Fibroblast of lung (primary cell): Measurements from ENCODE around the gene PKP1. TPM values are rescaled to one million over a fixed set of nuclear protein-coding genes. Genes with fewer than 3 reads are reported as not detected.

Source experiments
- DNase-seq, 2 donors: peaks; one replicate each; pipeline versions ENCODE4 v3.0.0 to v3.0.0-alpha.2; 2010; ENCODE audit warnings: low read depth in 2 of 2
- H2AFZ ChIP-seq: 2 replicates; pipeline ENCODE4 v1.5.1; 2012; ENCODE audit warnings: low read length, control low read depth, inconsistent platforms
- H3K27ac ChIP-seq: 2 replicates; pipeline ENCODE4 v1.5.1; 2011; ENCODE audit warnings: low read length, control low read depth; ENCODE audit not compliant: insufficient read depth
- H3K27me3 ChIP-seq: 2 replicates; pipeline ENCODE4 v1.5.1; 2011; ENCODE audit warnings: mild to moderate bottlenecking, low read length; ENCODE audit not compliant: control insufficient read depth, insufficient read depth
- H3K36me3 ChIP-seq: 2 replicates; pipeline ENCODE4 v1.5.1; 2011; ENCODE audit warnings: low read length; ENCODE audit not compliant: control insufficient read depth, insufficient read depth
- H3K4me1 ChIP-seq: 2 replicates; pipeline ENCODE4 v1.5.1; 2011; ENCODE audit warnings: low read length; ENCODE audit not compliant: control insufficient read depth, insufficient read depth; ENCODE audit errors: extremely low read depth
- H3K4me2 ChIP-seq: 2 replicates; pipeline ENCODE4 v1.5.1; 2011; ENCODE audit warnings: low read length, control low read depth; ENCODE audit not compliant: insufficient read depth; ENCODE audit errors: extremely low read depth
- H3K4me3 ChIP-seq, 4 experiments: fragments of 200-600 bp in 1 of 4; sonication (generic) in 1 of 4; replicated peaks in 1 of 4; 2 replicates each; pipeline ENCODE4 v1.5.1; 2011 to 2016; ENCODE audit warnings: low read length in 4 of 4, low read depth in 3 of 4, mild to moderate bottlenecking in 3 of 4, control low read depth in 2 of 4, inconsistent platforms in 1 of 4, mixed read lengths in 1 of 4; ENCODE audit not compliant: insufficient read depth in 1 of 4; ENCODE audit errors: control extremely low read depth in 1 of 4
- H3K79me2 ChIP-seq: 2 replicates; pipeline ENCODE4 v1.5.1; 2012; ENCODE audit warnings: mild to moderate bottlenecking, low read length, inconsistent platforms; ENCODE audit not compliant: control insufficient read depth, insufficient read depth
- H3K9ac ChIP-seq: 2 replicates; pipeline ENCODE4 v1.5.1; 2011; ENCODE audit warnings: mild to moderate bottlenecking, low read length, control low read depth; ENCODE audit not compliant: insufficient read depth
- H3K9me3 ChIP-seq: 2 replicates; pipeline ENCODE4 v1.5.1; 2012; ENCODE audit warnings: low read depth, low read length; ENCODE audit not compliant: control insufficient read depth, insufficient read depth
- H4K20me1 ChIP-seq: 2 replicates; pipeline ENCODE4 v1.5.1; 2011; ENCODE audit warnings: low read length; ENCODE audit not compliant: control insufficient read depth, insufficient read depth; ENCODE audit errors: extremely low read depth
- EZH2 ChIP-seq: IDR thresholded peaks from 2 replicates; pipeline ENCODE4 v1.5.1; 2012; ENCODE audit warnings: low read length, control low read depth, mild to moderate bottlenecking; ENCODE audit errors: missing control alignments
- polyA plus RNA-seq, 2 donors: library from polyadenylated mRNA; depleted of rRNA in 1 of 2; stranded (reverse) in 1 of 2; unstranded in 1 of 2; fragments of >200 nt; gene quantifications; 2 replicates each; pipeline ENCODE4 v1.2.1, GENCODE V29; 2011 to 2012; ENCODE audit warnings: missing spikeins in 1 of 2
- total RNA-seq: library from RNA; depleted of rRNA; stranded (reverse); fragments of >200 nt; gene quantifications from 2 replicates; pipeline ENCODE4 v1.2.1, GENCODE V29; 2014
- TF ChIP-seq, protein P1 (sequence below), 2 donors: IDR thresholded peaks in 1 of 2; conservative IDR thresholded peaks in 1 of 2; 1 replicate in 1 of 2; 2 replicates in 1 of 2; pipeline ENCODE4 v1.5.1; 2011 to 2012; ENCODE audit warnings: low read length in 2 of 2, control low read depth in 1 of 2, inconsistent platforms in 1 of 2, low read depth in 1 of 2, mild to moderate bottlenecking in 1 of 2

Gene PKP1
- total and polyA plus RNA-seq, 2 donors (not counting 1 experiment from before 2014, with no cell fraction given) = under 0.01 to 0.08 TPM

DNA sequence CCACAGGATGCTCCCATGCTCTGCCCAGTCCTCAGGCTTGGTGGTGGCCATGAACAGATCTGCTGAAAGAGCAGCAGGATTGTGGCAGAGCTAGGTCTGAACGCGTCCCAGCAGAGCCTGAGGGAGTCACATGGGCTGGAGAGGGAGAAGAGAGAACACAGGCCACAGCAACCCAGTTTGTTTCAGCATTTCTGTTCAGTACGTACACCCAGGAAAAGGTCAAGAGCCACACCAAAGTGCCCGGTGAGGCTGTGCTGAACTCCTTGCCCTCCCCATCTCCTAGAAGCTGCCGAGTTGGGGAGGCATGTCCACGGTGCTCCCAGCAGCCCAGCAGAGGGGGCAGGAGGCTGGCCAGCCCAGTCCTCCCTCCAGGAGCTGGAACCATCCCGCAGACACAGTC is 5.5 kb downstream of the PKP1 start:
- no peak overlapping the region for H3K4me2 ChIP-seq
- H3K36me3 ChIP-seq = no peaks in the 10 kb centered on the region
- no peak for DNase-seq
- H3K79me2 ChIP-seq = no peaks in the 10 kb centered on the region
- H3K4me1 ChIP-seq = no peaks in the 10 kb centered on the region
- no peaks in the 10 kb centered on the region for H4K20me1 ChIP-seq
- TF ChIP-seq EZH2 = no peak
- TF ChIP-seq, protein P1, sequence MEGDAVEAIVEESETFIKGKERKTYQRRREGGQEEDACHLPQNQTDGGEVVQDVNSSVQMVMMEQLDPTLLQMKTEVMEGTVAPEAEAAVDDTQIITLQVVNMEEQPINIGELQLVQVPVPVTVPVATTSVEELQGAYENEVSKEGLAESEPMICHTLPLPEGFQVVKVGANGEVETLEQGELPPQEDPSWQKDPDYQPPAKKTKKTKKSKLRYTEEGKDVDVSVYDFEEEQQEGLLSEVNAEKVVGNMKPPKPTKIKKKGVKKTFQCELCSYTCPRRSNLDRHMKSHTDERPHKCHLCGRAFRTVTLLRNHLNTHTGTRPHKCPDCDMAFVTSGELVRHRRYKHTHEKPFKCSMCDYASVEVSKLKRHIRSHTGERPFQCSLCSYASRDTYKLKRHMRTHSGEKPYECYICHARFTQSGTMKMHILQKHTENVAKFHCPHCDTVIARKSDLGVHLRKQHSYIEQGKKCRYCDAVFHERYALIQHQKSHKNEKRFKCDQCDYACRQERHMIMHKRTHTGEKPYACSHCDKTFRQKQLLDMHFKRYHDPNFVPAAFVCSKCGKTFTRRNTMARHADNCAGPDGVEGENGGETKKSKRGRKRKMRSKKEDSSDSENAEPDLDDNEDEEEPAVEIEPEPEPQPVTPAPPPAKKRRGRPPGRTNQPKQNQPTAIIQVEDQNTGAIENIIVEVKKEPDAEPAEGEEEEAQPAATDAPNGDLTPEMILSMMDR (conservative IDR thresholded peaks at IDR 0.05 in 1 of 2, IDR thresholded peaks at IDR 0.05 in 1 of 2; ENCODE audit: low read depth in 1 of 2, low read length in 2 of 2) = no peak
- H2AFZ ChIP-seq = no peak overlapping the region
- H3K9ac ChIP-seq = no peak overlapping the region
- no peaks in the 10 kb centered on the region for H3K9me3 ChIP-seq
- H3K27me3 ChIP-seq = peaks cover 39% of the 10 kb centered on the region
- H3K4me3 ChIP-seq = no peak overlapping the region
- no peak overlapping the region for H3K27ac ChIP-seq

DNA sequence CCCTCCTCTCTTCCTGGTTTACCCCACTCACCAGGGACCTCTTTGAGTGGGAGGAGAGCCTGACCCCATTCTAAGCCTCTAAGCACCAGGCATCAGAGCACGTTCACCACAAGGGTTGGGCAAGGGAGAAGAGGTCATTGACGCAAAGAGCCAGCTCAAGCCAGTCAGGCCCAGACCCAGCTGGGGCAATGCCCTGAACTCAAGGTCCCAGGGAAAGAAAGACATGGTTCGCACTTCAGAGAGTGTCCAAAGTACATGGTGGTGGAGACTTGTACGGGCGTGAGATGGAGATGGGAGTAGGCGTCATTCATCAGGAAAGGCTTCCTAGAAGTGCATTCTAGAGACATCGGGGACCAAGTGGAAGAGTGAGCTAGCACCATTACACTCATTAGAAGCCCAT is 7.2 kb downstream of the PKP1 start:
- no peak overlapping the region for H3K4me3 ChIP-seq
- no peaks in the 10 kb centered on the region for H4K20me1 ChIP-seq
- no peak overlapping the region for H3K4me2 ChIP-seq
- H3K27me3 ChIP-seq = peaks cover 41% of the 10 kb centered on the region
- H3K4me1 ChIP-seq = no peaks in the 10 kb centered on the region
- H3K36me3 ChIP-seq = no peaks in the 10 kb centered on the region
- no peak for TF ChIP-seq EZH2
- TF ChIP-seq, protein P1 (conservative IDR thresholded peaks at IDR 0.05 in 1 of 2, IDR thresholded peaks at IDR 0.05 in 1 of 2; ENCODE audit: low read depth in 1 of 2, low read length in 2 of 2) = no peak
- H3K9me3 ChIP-seq = no peaks in the 10 kb centered on the region
- no peak overlapping the region for H3K27ac ChIP-seq
- H3K9ac ChIP-seq = no peak overlapping the region
- no peak overlapping the region for H2AFZ ChIP-seq
- H3K79me2 ChIP-seq = no peaks in the 10 kb centered on the region
- DNase-seq = no peak

DNA sequence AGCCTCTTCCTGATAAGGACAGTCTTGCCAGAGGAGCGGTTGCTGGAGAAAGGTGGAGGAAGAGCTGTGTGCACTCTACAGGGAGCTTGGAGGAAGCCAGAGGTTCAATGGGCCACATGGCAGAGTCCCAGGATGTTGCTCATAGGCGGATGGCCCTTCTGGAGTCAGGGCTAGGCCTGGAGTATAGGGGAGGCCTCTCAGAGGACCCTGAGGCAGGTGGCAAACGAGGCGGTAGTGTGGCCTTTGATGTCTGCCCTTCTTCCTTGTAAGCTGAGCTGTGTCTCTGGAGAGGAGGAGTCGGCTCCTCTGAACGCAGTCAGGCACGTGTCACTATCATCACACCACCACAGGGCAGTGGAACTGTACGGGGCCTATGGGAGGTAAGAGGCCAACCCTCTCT is 8.6 kb downstream of the PKP1 start:
- Histone ChIP-seq H3K4me1 (peaks cover 3% of the 10 kb centered on the region), H2AFZ (no peak overlapping the region), H3K9ac (no peak overlapping the region), H3K9me3 (no peaks in the 10 kb centered on the region), H3K27me3 (peaks cover 32% of the 10 kb centered on the region), H3K4me3 (no peak overlapping the region), H3K27ac (no peak overlapping the region), H3K36me3 (no peaks in the 10 kb centered on the region), H3K4me2 (no peak overlapping the region), H3K79me2 (no peaks in the 10 kb centered on the region), H4K20me1 (no peaks in the 10 kb centered on the region)
- no peak for TF ChIP-seq EZH2
- TF ChIP-seq, protein P1 (conservative IDR thresholded peaks at IDR 0.05 in 1 of 2, IDR thresholded peaks at IDR 0.05 in 1 of 2; ENCODE audit: low read depth in 1 of 2, low read length in 2 of 2) = no peak
- DNase-seq = no peak
